DND-41 (cell line): ENCODE data around the gene KLKB1.

Experiments used
- ATAC-seq: fragments of 200-7000 bp; cut with Tn5 transposase; 3 replicates; pipeline ENCODE4 v1.9.1; 2021; ENCODE audit warnings: low read depth; ENCODE audit not compliant: insufficient read depth
- DNase-seq: peaks from one replicate; pipeline ENCODE4 v3.0.0-alpha.2; 2020
- H2AFZ ChIP-seq: 2 replicates; pipeline ENCODE4 v1.6.0; 2012; ENCODE audit warnings: low read depth, low read length
- H3K27ac ChIP-seq: 2 replicates; pipeline ENCODE4 v1.5.1; 2012; ENCODE audit warnings: low read length, inconsistent platforms
- H3K27me3 ChIP-seq: fragments of 200-600 bp; sonication (generic); 2 replicates; pipeline ENCODE4 v1.6.0; 2012; ENCODE audit warnings: low read length, mild to moderate bottlenecking, inconsistent platforms; ENCODE audit not compliant: insufficient read depth, poor library complexity
- H3K36me3 ChIP-seq: 2 replicates; pipeline ENCODE4 v1.5.1; 2012; ENCODE audit warnings: low read length, inconsistent platforms; ENCODE audit not compliant: insufficient read depth
- H3K4me1 ChIP-seq: 2 replicates; pipeline ENCODE4 v1.5.1; 2012; ENCODE audit warnings: mild to moderate bottlenecking, low read length; ENCODE audit not compliant: insufficient read depth
- H3K4me2 ChIP-seq: 2 replicates; pipeline ENCODE4 v1.6.0; 2012; ENCODE audit warnings: mild to moderate bottlenecking, moderate library complexity, low read length, inconsistent platforms; ENCODE audit not compliant: insufficient read depth
- H3K4me3 ChIP-seq, 2 experiments: fragments of 200-600 bp in 1 of 2; shearing (Covaris generic) in 1 of 2; 2 replicates each; pipeline ENCODE4 v1.5.1; 2012 to 2016; ENCODE audit warnings: inconsistent platforms in 2 of 2, low read length in 2 of 2, mild to moderate bottlenecking in 2 of 2, low read depth in 1 of 2, moderate library complexity in 1 of 2
- H3K79me2 ChIP-seq: 2 replicates; pipeline ENCODE4 v1.6.0; 2012; ENCODE audit warnings: low read length, inconsistent platforms; ENCODE audit not compliant: insufficient read depth
- H3K9ac ChIP-seq: 2 replicates; pipeline ENCODE4 v1.6.0; 2012; ENCODE audit warnings: low read depth, mild to moderate bottlenecking, inconsistent platforms, low read length, moderate library complexity
- H3K9me3 ChIP-seq: 2 replicates; pipeline ENCODE4 v1.5.1; 2012; ENCODE audit warnings: low read length, moderate library complexity, mild to moderate bottlenecking, inconsistent platforms; ENCODE audit not compliant: insufficient read depth, severe bottlenecking
- H4K20me1 ChIP-seq: 2 replicates; pipeline ENCODE4 v1.6.0; 2012; ENCODE audit warnings: low read length; ENCODE audit not compliant: insufficient read depth
- CTCF ChIP-seq: IDR thresholded peaks from 2 replicates; pipeline ENCODE4 v1.5.1; 2012; ENCODE audit warnings: borderline replicate concordance, low read length, moderate library complexity, mild to moderate bottlenecking; ENCODE audit not compliant: poor library complexity, severe bottlenecking; ENCODE audit errors: extremely low read depth
- EZH2 ChIP-seq: IDR thresholded peaks from 3 replicates; pipeline ENCODE4 v1.6.1; 2012; ENCODE audit warnings: borderline replicate concordance, low read depth, mild to moderate bottlenecking, moderate library complexity, low read length, inconsistent platforms; ENCODE audit not compliant: severe bottlenecking

The KLKB1 gene

GRCh38 chr4:186307916-186308315 lies 80.6 kb downstream of the KLKB1 start:
- no peak overlapping the region for H3K4me2 ChIP-seq
- no peak overlapping the region for H3K9ac ChIP-seq
- no peaks in the 10 kb centered on the region for H4K20me1 ChIP-seq
- TF ChIP-seq CTCF, result no peak
- no peak for TF ChIP-seq EZH2
- H3K9me3 ChIP-seq, result no peaks in the 10 kb centered on the region
- H3K4me3 ChIP-seq, result no peak overlapping the region
- no peaks in the 10 kb centered on the region for H3K4me1 ChIP-seq
- H3K27me3 ChIP-seq, result no peaks in the 10 kb centered on the region
- no peaks in the 10 kb centered on the region for H3K36me3 ChIP-seq
- ATAC-seq (no peak), DNase-seq (no peak)
- H3K79me2 ChIP-seq, result no peaks in the 10 kb centered on the region
- H2AFZ ChIP-seq, result no peak overlapping the region
- no peak overlapping the region for H3K27ac ChIP-seq
